GM23338 (cell line): ENCODE data around the gene DNASE2. TPM values are rescaled to one million over a fixed set of nuclear protein-coding genes. Genes with fewer than 3 reads are reported as not detected.
A peak's percentile ranks its signal among the peaks of the same experiment; 100 is the strongest.
"Not testable (repeated sequence)": the region's sequence is repeated elsewhere in the genome, so short reads cannot be mapped to it uniquely, and the experiment has no call there.

Experiments used
- ATAC-seq: fragments of 200-7000 bp; cut with Tn5 transposase; 3 replicates; pipeline ENCODE4 v1.9.1; 2020
- DNase-seq: peaks from one replicate; pipeline ENCODE4 v3.0.0-alpha.2; 2015; ENCODE audit warnings: low spot score
- H2AFZ ChIP-seq: fragments of 200-600 bp; sonication (generic); 2 replicates; pipeline ENCODE4 v1.8.0; 2016; ENCODE audit warnings: antibody characterized with exemption, mild to moderate bottlenecking, moderate library complexity
- H3F3A ChIP-seq: fragments of 200-600 bp; sonication (generic); replicated peaks from 2 replicates; pipeline ENCODE4 v1.8.0; 2017; ENCODE audit warnings: antibody characterized with exemption, mixed run types, low read depth
- H3K27ac ChIP-seq: fragments of 200-600 bp; sonication (generic); 2 replicates; pipeline ENCODE4 v1.6.1; 2016; ENCODE audit warnings: low read depth
- H3K27me3 ChIP-seq: fragments of 200-600 bp; sonication (generic); 2 replicates; pipeline ENCODE4 v1.8.0; 2016; ENCODE audit warnings: mild to moderate bottlenecking, mixed run types, moderate library complexity; ENCODE audit not compliant: insufficient read depth
- H3K36me3 ChIP-seq: fragments of 200-600 bp; sonication (generic); 2 replicates; pipeline ENCODE4 v1.8.0; 2016; ENCODE audit warnings: mild to moderate bottlenecking; ENCODE audit not compliant: insufficient read depth
- H3K4me1 ChIP-seq: fragments of 200-600 bp; sonication (generic); 2 replicates; pipeline ENCODE4 v1.8.0; 2016; ENCODE audit warnings: mild to moderate bottlenecking, moderate library complexity; ENCODE audit not compliant: insufficient read depth
- H3K4me2 ChIP-seq: fragments of 200-600 bp; sonication (generic); 2 replicates; pipeline ENCODE4 v1.7.1; 2017; ENCODE audit warnings: mixed run types
- H3K4me3 ChIP-seq: fragments of 200-600 bp; sonication (generic); 2 replicates; pipeline ENCODE4 v1.6.1; 2016; ENCODE audit warnings: mixed run types
- H3K79me2 ChIP-seq: fragments of 200-600 bp; sonication (generic); replicated peaks from 2 replicates; pipeline ENCODE4 v1.8.0; 2017; ENCODE audit warnings: mild to moderate bottlenecking; ENCODE audit not compliant: insufficient read depth
- H3K9me2 ChIP-seq: fragments of 200-600 bp; sonication (generic); 2 replicates; pipeline ENCODE4 v1.8.0; 2017; ENCODE audit not compliant: insufficient read depth
- H4K20me1 ChIP-seq: fragments of 200-600 bp; sonication (generic); replicated peaks from 2 replicates; pipeline ENCODE4 v1.8.0; 2017; ENCODE audit warnings: mild to moderate bottlenecking; ENCODE audit not compliant: insufficient read depth
- H3K27ac Mint-ChIP-seq: 2 replicates; pipeline ENCODE4 v1.8.0; 2020; ENCODE audit warnings: inconsistent platforms, mild to moderate bottlenecking, moderate library complexity, mixed read lengths
- H3K27me3 Mint-ChIP-seq: 3 replicates; pipeline ENCODE4 v1.8.0; 2022; ENCODE audit warnings: low read depth, mild to moderate bottlenecking, moderate library complexity, mixed read lengths, inconsistent platforms; ENCODE audit not compliant: insufficient read depth, poor library complexity
- H3K36me3 Mint-ChIP-seq: 3 replicates; pipeline ENCODE4 v1.8.0; 2021; ENCODE audit warnings: low read depth, mild to moderate bottlenecking, inconsistent platforms, moderate library complexity, mixed read lengths
- H3K4me1 Mint-ChIP-seq: 3 replicates; pipeline ENCODE4 v1.8.0; 2020; ENCODE audit warnings: mild to moderate bottlenecking, inconsistent platforms, mixed read lengths
- H3K4me3 Mint-ChIP-seq: 3 replicates; pipeline ENCODE4 v1.8.0; 2021; ENCODE audit warnings: moderate library complexity, mild to moderate bottlenecking, inconsistent platforms, mixed read lengths
- H3K9me3 Mint-ChIP-seq: 3 replicates; pipeline ENCODE4 v1.8.0; 2020; ENCODE audit warnings: moderate library complexity, mild to moderate bottlenecking, inconsistent platforms, mixed read lengths
- CREB1 ChIP-seq: fragments of 250-450 bp; sonication (Bioruptor Pico); IDR thresholded peaks from 2 replicates; pipeline ENCODE4 v1.5.0; 2020; ENCODE audit warnings: low read depth, mild to moderate bottlenecking, moderate library complexity
- JUNB ChIP-seq: IDR thresholded peaks from one replicate; pipeline ENCODE4 v1.6.1; 2016; ENCODE audit warnings: antibody characterized with exemption; ENCODE audit not compliant: unreplicated experiment
- POLR2AphosphoS5 ChIP-seq: IDR thresholded peaks from 2 replicates; pipeline ENCODE4 v1.6.1; 2016; ENCODE audit warnings: antibody characterized with exemption, low read depth
- STAT1 ChIP-seq: IDR thresholded peaks from one replicate; pipeline ENCODE4 v1.6.1; 2016; ENCODE audit warnings: antibody characterized with exemption; ENCODE audit not compliant: unreplicated experiment
- ZNF331 ChIP-seq: fragments of 250-450 bp; sonication (Bioruptor Pico); IDR thresholded peaks from 2 replicates; pipeline ENCODE4 v1.5.0; 2020; ENCODE audit warnings: low read depth, mild to moderate bottlenecking, moderate library complexity
- polyA plus RNA-seq: library from polyadenylated mRNA; unstranded; fragments of >200 nt; fragmentation: Nextera tagmentation; extraction: Ambion mirVana; gene quantifications from 2 replicates; pipeline ENCODE4 v1.2.1, GENCODE V29; 2016
- total RNA-seq: library from RNA; depleted of rRNA; stranded (reverse); fragments of >200 nt; shearing (Covaris generic); gene quantifications from 2 replicates; pipeline ENCODE4 v1.2.3, GENCODE V29; 2014
- TF ChIP-seq, protein P1 (sequence below): IDR thresholded peaks from 2 replicates; pipeline ENCODE4 v1.6.1; 2016; ENCODE audit warnings: antibody characterized with exemption
- TF ChIP-seq, protein P2 (sequence below): IDR thresholded peaks from one replicate; pipeline ENCODE4 v1.6.1; 2018; ENCODE audit warnings: antibody characterized with exemption; ENCODE audit not compliant: unreplicated experiment

DNASE2 gene
- total and polyA plus RNA-seq, 2 experiments from 2014 or later = 17.4 to 35.0 TPM

DNA sequence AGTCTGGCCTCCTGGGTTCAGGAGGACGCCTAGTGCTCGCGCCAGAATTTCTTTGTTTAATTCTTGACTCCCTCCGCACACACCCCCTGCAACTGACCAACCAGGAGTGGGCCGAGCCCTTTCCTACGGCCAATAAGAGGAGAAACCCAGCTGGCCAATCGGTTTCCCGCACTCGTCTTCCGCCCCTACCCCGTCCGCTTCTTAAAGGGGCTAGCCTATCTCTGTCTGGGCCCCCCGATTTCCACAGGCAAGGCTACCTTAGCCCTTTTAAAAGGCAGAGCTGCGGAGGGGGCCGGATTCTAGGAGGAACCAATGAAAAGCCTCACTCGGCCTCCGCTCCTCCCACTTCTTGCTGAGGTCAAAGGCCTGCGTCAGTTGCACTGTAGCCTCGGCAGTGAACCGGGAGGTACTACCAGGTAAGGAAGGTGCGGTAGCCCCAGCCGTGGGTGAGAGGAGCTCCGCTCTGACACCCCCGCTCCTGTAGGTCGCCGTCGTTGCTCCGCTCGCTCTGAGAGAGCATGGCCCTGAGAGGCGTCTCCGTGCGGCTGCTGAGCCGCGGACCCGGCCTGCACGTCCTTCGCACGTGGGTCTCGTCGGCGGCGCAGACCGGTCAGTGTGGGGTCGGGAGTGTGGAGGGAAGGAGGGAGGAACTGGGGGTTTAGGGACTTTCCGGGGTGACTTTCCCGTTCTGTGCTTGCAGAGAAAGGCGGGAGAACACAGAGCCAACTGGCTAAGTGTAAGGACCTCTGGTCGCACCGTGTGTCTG, 9.7 kb upstream of the DNASE2 start, which contains the start of gene GCDH:
Gene GCDH, plus strand, starts transcription at position 374 of the 766 bp plus-strand sequence. Its CDS starts 145 bp downstream, at position 519.
- Histone ChIP-seq H3K27ac (no peak within 1 kb of the TSS), H3K27me3 (peaks cover 14% of the 10 kb centered on the region), H3F3A (peaks cover 9% of the 10 kb centered on the region), H2AFZ (no peak within 1 kb of the TSS), H3K4me1 (peaks cover 6% of the 10 kb centered on the region; the same call in 1 of the 2 replicates), H3K9me2 (no peaks in the 10 kb centered on the region), H3K4me3 (peak within 1 kb of the TSS; percentile 64), H3K79me2 (peaks cover 15% of the 10 kb centered on the region), H3K4me2 (peak within 1 kb of the TSS; percentile 97), H3K36me3 (peaks cover 10% of the 10 kb centered on the region), H4K20me1 (peaks cover 7% of the 10 kb centered on the region)
- peaks cover 11% of the 10 kb centered on the region for H3K4me1 Mint-ChIP-seq
- H3K27ac Mint-ChIP-seq = peak within 1 kb of the TSS; percentile 99
- peaks cover 3% of the 10 kb centered on the region; the same call in 2 of the 3 replicates for H3K9me3 Mint-ChIP-seq
- H3K4me3 Mint-ChIP-seq = peak within 1 kb of the TSS; percentile 100
- H3K27me3 Mint-ChIP-seq = peaks cover 30% of the 10 kb centered on the region
- H3K36me3 Mint-ChIP-seq = peaks cover 33% of the 10 kb centered on the region
- ATAC-seq (peak; percentile 93), DNase-seq (peak; percentile 100)
- TF ChIP-seq POLR2AphosphoS5 = peak; percentile 77
- TF ChIP-seq ZNF331 (CRISPR knock-in tag) = no peak
- TF ChIP-seq CREB1 = peak; percentile 94
- TF ChIP-seq STAT1 = no peak
- no peak for TF ChIP-seq JUNB
- TF ChIP-seq, protein P1, sequence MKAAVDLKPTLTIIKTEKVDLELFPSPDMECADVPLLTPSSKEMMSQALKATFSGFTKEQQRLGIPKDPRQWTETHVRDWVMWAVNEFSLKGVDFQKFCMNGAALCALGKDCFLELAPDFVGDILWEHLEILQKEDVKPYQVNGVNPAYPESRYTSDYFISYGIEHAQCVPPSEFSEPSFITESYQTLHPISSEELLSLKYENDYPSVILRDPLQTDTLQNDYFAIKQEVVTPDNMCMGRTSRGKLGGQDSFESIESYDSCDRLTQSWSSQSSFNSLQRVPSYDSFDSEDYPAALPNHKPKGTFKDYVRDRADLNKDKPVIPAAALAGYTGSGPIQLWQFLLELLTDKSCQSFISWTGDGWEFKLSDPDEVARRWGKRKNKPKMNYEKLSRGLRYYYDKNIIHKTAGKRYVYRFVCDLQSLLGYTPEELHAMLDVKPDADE = 0 out of 2 replicates have a peak, but pooled peaks have one; percentile 8
- TF ChIP-seq, protein P2, sequence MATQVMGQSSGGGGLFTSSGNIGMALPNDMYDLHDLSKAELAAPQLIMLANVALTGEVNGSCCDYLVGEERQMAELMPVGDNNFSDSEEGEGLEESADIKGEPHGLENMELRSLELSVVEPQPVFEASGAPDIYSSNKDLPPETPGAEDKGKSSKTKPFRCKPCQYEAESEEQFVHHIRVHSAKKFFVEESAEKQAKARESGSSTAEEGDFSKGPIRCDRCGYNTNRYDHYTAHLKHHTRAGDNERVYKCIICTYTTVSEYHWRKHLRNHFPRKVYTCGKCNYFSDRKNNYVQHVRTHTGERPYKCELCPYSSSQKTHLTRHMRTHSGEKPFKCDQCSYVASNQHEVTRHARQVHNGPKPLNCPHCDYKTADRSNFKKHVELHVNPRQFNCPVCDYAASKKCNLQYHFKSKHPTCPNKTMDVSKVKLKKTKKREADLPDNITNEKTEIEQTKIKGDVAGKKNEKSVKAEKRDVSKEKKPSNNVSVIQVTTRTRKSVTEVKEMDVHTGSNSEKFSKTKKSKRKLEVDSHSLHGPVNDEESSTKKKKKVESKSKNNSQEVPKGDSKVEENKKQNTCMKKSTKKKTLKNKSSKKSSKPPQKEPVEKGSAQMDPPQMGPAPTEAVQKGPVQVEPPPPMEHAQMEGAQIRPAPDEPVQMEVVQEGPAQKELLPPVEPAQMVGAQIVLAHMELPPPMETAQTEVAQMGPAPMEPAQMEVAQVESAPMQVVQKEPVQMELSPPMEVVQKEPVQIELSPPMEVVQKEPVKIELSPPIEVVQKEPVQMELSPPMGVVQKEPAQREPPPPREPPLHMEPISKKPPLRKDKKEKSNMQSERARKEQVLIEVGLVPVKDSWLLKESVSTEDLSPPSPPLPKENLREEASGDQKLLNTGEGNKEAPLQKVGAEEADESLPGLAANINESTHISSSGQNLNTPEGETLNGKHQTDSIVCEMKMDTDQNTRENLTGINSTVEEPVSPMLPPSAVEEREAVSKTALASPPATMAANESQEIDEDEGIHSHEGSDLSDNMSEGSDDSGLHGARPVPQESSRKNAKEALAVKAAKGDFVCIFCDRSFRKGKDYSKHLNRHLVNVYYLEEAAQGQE = no peak

DNA sequence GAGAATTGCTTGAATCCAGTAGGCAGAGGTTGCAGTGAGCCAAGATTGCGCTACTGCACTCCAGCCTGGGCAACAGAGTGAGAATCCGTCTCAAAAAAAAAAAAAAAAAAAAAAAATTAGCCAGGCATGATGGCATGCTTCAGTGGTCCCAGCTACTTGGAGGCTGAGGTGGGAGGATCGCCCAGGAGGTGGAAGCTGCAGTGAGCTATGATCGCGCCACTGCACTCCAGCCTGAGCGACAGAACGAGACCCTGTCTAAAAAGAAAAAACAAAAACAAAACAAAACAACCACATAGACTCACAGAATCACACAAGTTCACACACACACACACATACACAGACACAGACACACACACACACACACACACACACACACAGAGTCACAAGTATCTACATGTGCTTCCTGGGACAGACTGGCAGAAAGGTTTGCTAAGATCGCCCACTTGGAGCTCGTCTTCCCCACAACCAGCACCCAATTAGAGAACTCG, 9.1 kb upstream of the DNASE2 start:
- Mint-ChIP-seq H3K27me3 (peaks cover 31% of the 10 kb centered on the region), H3K4me3 (peak overlapping the region; percentile 100), H3K36me3 (peaks cover 28% of the 10 kb centered on the region), H3K4me1 (peaks cover 11% of the 10 kb centered on the region), H3K27ac (peak overlapping the region; percentile 99)
- not testable (repeated sequence) for H2AFZ ChIP-seq, H3K9me3 Mint-ChIP-seq, DNase-seq, H3K27ac ChIP-seq, ATAC-seq, H3K4me1 ChIP-seq, H3K9me2 ChIP-seq, H4K20me1 ChIP-seq, H3K36me3 ChIP-seq
- Histone ChIP-seq H3K4me3 (peak overlapping the region; percentile 24), H3K27me3 (peaks cover 14% of the 10 kb centered on the region), H3F3A (peaks cover 11% of the 10 kb centered on the region), H3K79me2 (peaks cover 15% of the 10 kb centered on the region), H3K4me2 (peak overlapping the region; percentile 0; the same call in 1 of the 2 replicates)
